GM23338 (cell line): ENCODE measurements around the gene CHST12. TPM values are rescaled to one million over a fixed set of nuclear protein-coding genes. Genes with fewer than 3 reads are reported as not detected.

Experiments used
- ATAC-seq: fragments of 200-7000 bp; cut with Tn5 transposase; 3 replicates; pipeline ENCODE4 v1.9.1; 2020
- DNase-seq: peaks from one replicate; pipeline ENCODE4 v3.0.0-alpha.2; 2015; ENCODE audit warnings: low spot score
- H2AFZ ChIP-seq: fragments of 200-600 bp; sonication (generic); 2 replicates; pipeline ENCODE4 v1.8.0; 2016; ENCODE audit warnings: antibody characterized with exemption, mild to moderate bottlenecking, moderate library complexity
- H3F3A ChIP-seq: fragments of 200-600 bp; sonication (generic); replicated peaks from 2 replicates; pipeline ENCODE4 v1.8.0; 2017; ENCODE audit warnings: antibody characterized with exemption, mixed run types, low read depth
- H3K27ac ChIP-seq: fragments of 200-600 bp; sonication (generic); 2 replicates; pipeline ENCODE4 v1.6.1; 2016; ENCODE audit warnings: low read depth
- H3K27me3 ChIP-seq: fragments of 200-600 bp; sonication (generic); 2 replicates; pipeline ENCODE4 v1.8.0; 2016; ENCODE audit warnings: mild to moderate bottlenecking, mixed run types, moderate library complexity; ENCODE audit not compliant: insufficient read depth
- H3K36me3 ChIP-seq: fragments of 200-600 bp; sonication (generic); 2 replicates; pipeline ENCODE4 v1.8.0; 2016; ENCODE audit warnings: mild to moderate bottlenecking; ENCODE audit not compliant: insufficient read depth
- H3K4me1 ChIP-seq: fragments of 200-600 bp; sonication (generic); 2 replicates; pipeline ENCODE4 v1.8.0; 2016; ENCODE audit warnings: mild to moderate bottlenecking, moderate library complexity; ENCODE audit not compliant: insufficient read depth
- H3K4me2 ChIP-seq: fragments of 200-600 bp; sonication (generic); 2 replicates; pipeline ENCODE4 v1.7.1; 2017; ENCODE audit warnings: mixed run types
- H3K4me3 ChIP-seq: fragments of 200-600 bp; sonication (generic); 2 replicates; pipeline ENCODE4 v1.6.1; 2016; ENCODE audit warnings: mixed run types
- H3K79me2 ChIP-seq: fragments of 200-600 bp; sonication (generic); replicated peaks from 2 replicates; pipeline ENCODE4 v1.8.0; 2017; ENCODE audit warnings: mild to moderate bottlenecking; ENCODE audit not compliant: insufficient read depth
- H3K9me2 ChIP-seq: fragments of 200-600 bp; sonication (generic); 2 replicates; pipeline ENCODE4 v1.8.0; 2017; ENCODE audit not compliant: insufficient read depth
- H4K20me1 ChIP-seq: fragments of 200-600 bp; sonication (generic); replicated peaks from 2 replicates; pipeline ENCODE4 v1.8.0; 2017; ENCODE audit warnings: mild to moderate bottlenecking; ENCODE audit not compliant: insufficient read depth
- H3K27ac Mint-ChIP-seq: 2 replicates; pipeline ENCODE4 v1.8.0; 2020; ENCODE audit warnings: inconsistent platforms, mild to moderate bottlenecking, moderate library complexity, mixed read lengths
- H3K27me3 Mint-ChIP-seq: 3 replicates; pipeline ENCODE4 v1.8.0; 2022; ENCODE audit warnings: low read depth, mild to moderate bottlenecking, moderate library complexity, mixed read lengths, inconsistent platforms; ENCODE audit not compliant: insufficient read depth, poor library complexity
- H3K36me3 Mint-ChIP-seq: 3 replicates; pipeline ENCODE4 v1.8.0; 2021; ENCODE audit warnings: low read depth, mild to moderate bottlenecking, inconsistent platforms, moderate library complexity, mixed read lengths
- H3K4me1 Mint-ChIP-seq: 3 replicates; pipeline ENCODE4 v1.8.0; 2020; ENCODE audit warnings: mild to moderate bottlenecking, inconsistent platforms, mixed read lengths
- H3K4me3 Mint-ChIP-seq: 3 replicates; pipeline ENCODE4 v1.8.0; 2021; ENCODE audit warnings: moderate library complexity, mild to moderate bottlenecking, inconsistent platforms, mixed read lengths
- H3K9me3 Mint-ChIP-seq: 3 replicates; pipeline ENCODE4 v1.8.0; 2020; ENCODE audit warnings: moderate library complexity, mild to moderate bottlenecking, inconsistent platforms, mixed read lengths
- CREB1 ChIP-seq: fragments of 250-450 bp; sonication (Bioruptor Pico); IDR thresholded peaks from 2 replicates; pipeline ENCODE4 v1.5.0; 2020; ENCODE audit warnings: low read depth, mild to moderate bottlenecking, moderate library complexity
- CTCF ChIP-seq, 2 experiments: fragments of 200-600 bp in 1 of 2; sonication (generic) in 1 of 2; conservative IDR thresholded peaks; 2 replicates each; pipeline versions ENCODE4 v1.5.1 to v1.6.1; 2016 to 2017; ENCODE audit warnings: antibody characterized with exemption in 2 of 2, low read depth in 2 of 2, mild to moderate bottlenecking in 2 of 2, moderate library complexity in 1 of 2
- ETS1 ChIP-seq: IDR thresholded peaks from 2 replicates; pipeline ENCODE4 v1.6.1; 2016; ENCODE audit warnings: antibody characterized with exemption
- EZH2phosphoT487 ChIP-seq: fragments of 200-600 bp; sonication (generic); IDR thresholded peaks from one replicate; pipeline ENCODE4 v1.8.1; 2018; ENCODE audit warnings: antibody characterized with exemption; ENCODE audit not compliant: unreplicated experiment
- JUNB ChIP-seq: IDR thresholded peaks from one replicate; pipeline ENCODE4 v1.6.1; 2016; ENCODE audit warnings: antibody characterized with exemption; ENCODE audit not compliant: unreplicated experiment
- POLR2AphosphoS5 ChIP-seq: IDR thresholded peaks from 2 replicates; pipeline ENCODE4 v1.6.1; 2016; ENCODE audit warnings: antibody characterized with exemption, low read depth
- REST ChIP-seq: IDR thresholded peaks from one replicate; pipeline ENCODE4 v1.6.1; 2018; ENCODE audit warnings: antibody characterized with exemption; ENCODE audit not compliant: unreplicated experiment
- ZNF462 ChIP-seq: fragments of 250-450 bp; sonication (Bioruptor Pico); IDR thresholded peaks from 2 replicates; pipeline ENCODE4 v1.5.0; 2020; ENCODE audit warnings: mild to moderate bottlenecking, moderate library complexity
- polyA plus RNA-seq: library from polyadenylated mRNA; unstranded; fragments of >200 nt; fragmentation: Nextera tagmentation; extraction: Ambion mirVana; gene quantifications from 2 replicates; pipeline ENCODE4 v1.2.1, GENCODE V29; 2016
- total RNA-seq: library from RNA; depleted of rRNA; stranded (reverse); fragments of >200 nt; shearing (Covaris generic); gene quantifications from 2 replicates; pipeline ENCODE4 v1.2.3, GENCODE V29; 2014

CHST12 gene
- total and polyA plus RNA-seq, 2 experiments from 2014 or later: 10.1 to 14.6 TPM

DNA sequence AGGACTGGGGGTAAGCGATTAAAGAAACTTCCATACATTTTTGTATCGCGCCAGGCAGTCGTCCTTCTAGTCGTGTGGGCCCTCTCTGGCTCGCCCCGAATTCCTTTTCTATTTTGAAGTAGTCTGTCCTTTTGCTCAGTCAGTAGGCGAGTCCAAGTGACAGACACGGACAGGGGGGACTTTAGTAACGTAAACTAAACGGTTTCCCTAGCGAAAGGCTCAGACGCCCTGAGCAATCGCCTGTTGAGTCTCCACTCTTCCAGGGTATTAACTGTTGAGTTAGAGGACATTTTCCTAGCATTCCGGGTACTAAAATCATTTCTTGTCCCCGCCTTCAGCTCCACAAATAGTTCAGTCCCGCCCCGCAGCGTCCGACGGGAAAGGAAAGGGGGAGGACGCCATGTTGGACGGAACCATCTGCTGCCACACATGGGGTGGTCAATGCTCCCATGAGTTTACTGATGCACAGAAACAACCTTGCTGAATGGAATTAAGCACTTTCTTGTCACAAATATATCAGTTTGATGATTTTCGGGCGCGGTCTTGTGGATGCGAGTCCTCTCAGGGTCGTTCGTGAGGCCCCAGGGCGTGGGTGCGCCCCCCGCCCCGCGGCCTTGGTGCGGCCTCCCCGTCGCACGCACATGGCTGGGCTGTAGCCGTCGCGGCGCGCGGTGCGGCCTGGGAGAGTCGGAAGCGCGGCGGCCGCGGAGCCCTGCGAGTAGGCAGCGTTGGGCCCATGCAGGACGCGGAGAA, 49.0 kb upstream of the CHST12 start, which contains the start of gene EIF3B:
Gene EIF3B, plus strand, starts transcription at position 642 of the 753 bp plus-strand sequence. Its CDS starts 95 bp downstream, at position 737.
- H3K9me3 Mint-ChIP-seq: no peaks in the 10 kb centered on the region
- H3K27ac Mint-ChIP-seq: peak within 1 kb of the TSS; percentile 100
- Histone ChIP-seq H3K27ac (peak within 1 kb of the TSS; percentile 96), H3K79me2 (peaks cover 86% of the 10 kb centered on the region), H3F3A (peaks cover 26% of the 10 kb centered on the region), H3K4me2 (peak within 1 kb of the TSS; percentile 89), H3K4me3 (peak within 1 kb of the TSS; percentile 58), H3K27me3 (no peaks in the 10 kb centered on the region), H2AFZ (peak within 1 kb of the TSS; percentile 72), H3K9me2 (no peaks in the 10 kb centered on the region), H4K20me1 (peaks cover 37% of the 10 kb centered on the region), H3K4me1 (peaks cover 29% of the 10 kb centered on the region), H3K36me3 (peaks cover 31% of the 10 kb centered on the region)
- peaks cover 51% of the 10 kb centered on the region for H3K36me3 Mint-ChIP-seq
- TF ChIP-seq POLR2AphosphoS5: peak; percentile 77
- no peak for TF ChIP-seq ZNF462 (CRISPR knock-in tag)
- TF ChIP-seq EZH2phosphoT487: no peak
- no peak for TF ChIP-seq JUNB
- TF ChIP-seq REST: no peak
- no peak for TF ChIP-seq CTCF (conservative IDR thresholded peaks at IDR 0.05; ENCODE audit: low read depth in 2 of 2)
- TF ChIP-seq ETS1: peak; percentile 53
- peak; percentile 24; the same call in 1 of the 2 replicates for TF ChIP-seq CREB1 (CRISPR knock-in tag)
- H3K27me3 Mint-ChIP-seq: peaks cover 14% of the 10 kb centered on the region
- H3K4me3 Mint-ChIP-seq: peak within 1 kb of the TSS; percentile 95
- H3K4me1 Mint-ChIP-seq: peaks cover 14% of the 10 kb centered on the region
- ATAC-seq (peak; percentile 80), DNase-seq (peak; percentile 95)
